Trophoblast cell (in vitro differentiated cells and primary cell): ENCODE data around the gene CCNL1.

Experiments
- DNase-seq, 2 donors: peaks; one replicate each; pipeline ENCODE4 v3.0.0-alpha.2; 2016
- H2AFZ ChIP-seq: 2 replicates; pipeline ENCODE4 v1.6.1; 2013; ENCODE audit warnings: low read length, moderate library complexity, mild to moderate bottlenecking; ENCODE audit not compliant: insufficient read depth, poor library complexity
- H2AK5ac ChIP-seq: 2 replicates; pipeline ENCODE4 v1.6.1; 2013; ENCODE audit warnings: mild to moderate bottlenecking, low read length
- H2BK120ac ChIP-seq: 2 replicates; pipeline ENCODE4 v1.6.1; 2013; ENCODE audit warnings: low read length, mild to moderate bottlenecking, moderate library complexity; ENCODE audit not compliant: insufficient read depth, poor library complexity
- H2BK12ac ChIP-seq: 2 replicates; pipeline ENCODE4 v1.6.1; 2013; ENCODE audit warnings: mild to moderate bottlenecking, low read length, moderate library complexity
- H2BK5ac ChIP-seq: 2 replicates; pipeline ENCODE4 v1.6.1; 2013; ENCODE audit warnings: low read length, low read depth, moderate library complexity, mild to moderate bottlenecking; ENCODE audit not compliant: poor library complexity
- H3K14ac ChIP-seq: 2 replicates; pipeline ENCODE4 v1.6.1; 2013; ENCODE audit warnings: mild to moderate bottlenecking, low read length
- H3K18ac ChIP-seq: 2 replicates; pipeline ENCODE4 v1.6.1; 2013; ENCODE audit warnings: mild to moderate bottlenecking, low read length
- H3K23ac ChIP-seq: 2 replicates; pipeline ENCODE4 v1.6.1; 2013; ENCODE audit warnings: low read length
- H3K27ac ChIP-seq: 2 replicates; pipeline ENCODE4 v1.5.1; 2013; ENCODE audit warnings: low read depth, mild to moderate bottlenecking, inconsistent platforms, low read length, moderate library complexity
- H3K27me3 ChIP-seq: 2 replicates; pipeline ENCODE4 v1.6.1; 2013; ENCODE audit warnings: inconsistent platforms, mild to moderate bottlenecking, low read length, moderate library complexity; ENCODE audit not compliant: insufficient read depth
- H3K36me3 ChIP-seq, 2 experiments: 1 replicate in 1 of 2; 2 replicates in 1 of 2; pipeline ENCODE4 v1.6.1; 2013; ENCODE audit warnings: low read length in 2 of 2, mild to moderate bottlenecking in 2 of 2, moderate library complexity in 1 of 2; ENCODE audit not compliant: insufficient read depth in 2 of 2, control insufficient read depth in 1 of 2
- H3K4ac ChIP-seq: 2 replicates; pipeline ENCODE4 v1.6.1; 2013; ENCODE audit warnings: low read depth, mild to moderate bottlenecking, low read length, moderate library complexity
- H3K4me1 ChIP-seq, 2 experiments: 1 replicate in 1 of 2; 2 replicates in 1 of 2; pipeline ENCODE4 v1.6.1; 2013; ENCODE audit warnings: low read length in 2 of 2, mild to moderate bottlenecking in 2 of 2, moderate library complexity in 1 of 2; ENCODE audit not compliant: insufficient read depth in 2 of 2, control insufficient read depth in 1 of 2
- H3K4me2 ChIP-seq: 2 replicates; pipeline ENCODE4 v1.6.1; 2013; ENCODE audit warnings: inconsistent platforms, mild to moderate bottlenecking, low read length, moderate library complexity
- H3K4me3 ChIP-seq: 2 replicates; pipeline ENCODE4 v1.5.1; 2013; ENCODE audit warnings: mild to moderate bottlenecking, low read depth, low read length, inconsistent platforms
- H3K79me1 ChIP-seq: one replicate; pipeline ENCODE4 v1.6.1; 2013; ENCODE audit warnings: low read length
- H3K79me2 ChIP-seq: 2 replicates; pipeline ENCODE4 v1.6.1; 2013; ENCODE audit warnings: low read length, mild to moderate bottlenecking; ENCODE audit not compliant: control insufficient read depth, insufficient read depth, poor library complexity
- H3K9ac ChIP-seq: 2 replicates; pipeline ENCODE4 v1.6.1; 2013; ENCODE audit warnings: mild to moderate bottlenecking, low read length
- H3K9me3 ChIP-seq: 2 replicates; pipeline ENCODE4 v1.6.1; 2013; ENCODE audit warnings: low read depth, mild to moderate bottlenecking, control low read depth, inconsistent platforms, low read length; ENCODE audit not compliant: insufficient read depth
- H4K12ac ChIP-seq: 2 replicates; pipeline ENCODE4 v1.6.1; 2013; ENCODE audit warnings: low read depth, mild to moderate bottlenecking, low read length, moderate library complexity
- H4K8ac ChIP-seq: 2 replicates; pipeline ENCODE4 v1.6.1; 2013; ENCODE audit warnings: low read depth, mild to moderate bottlenecking, low read length, moderate library complexity
- H4K91ac ChIP-seq: one replicate; pipeline ENCODE4 v1.6.1; 2013; ENCODE audit warnings: low read depth, mild to moderate bottlenecking, low read length, moderate library complexity
- WGBS: extraction: QIAGEN DNeasy Blood & Tissue Kit; methylation state at CpG from one replicate; pipeline ENCODE4 v1.1.7; 2013; ENCODE audit warnings: missing lambda C conversion rate; ENCODE audit not compliant: insufficient read length, insufficient coverage; ENCODE audit errors: extremely low coverage; 5-methylcytosine and 5-hydroxymethylcytosine counted together

The CCNL1 gene

DNA sequence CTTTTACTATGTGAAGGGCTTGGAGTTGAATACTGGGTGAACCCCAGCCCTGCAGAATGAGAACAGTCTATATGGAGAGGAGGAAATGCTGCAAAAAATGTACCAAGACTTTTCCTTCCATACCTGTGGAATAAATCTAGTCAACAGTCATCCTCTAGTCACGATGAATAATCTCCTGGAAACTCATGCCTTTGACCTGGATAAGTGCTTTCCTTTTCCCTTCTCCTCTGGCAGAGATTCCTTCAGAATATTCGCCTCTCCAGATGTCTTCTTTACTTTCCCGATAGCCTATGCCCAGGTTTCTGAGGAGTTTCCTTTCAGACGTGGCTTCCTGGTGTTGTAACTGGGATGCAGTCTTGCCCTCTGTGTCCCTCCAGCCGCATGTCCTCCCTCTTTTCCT, 28.1 kb downstream of the CCNL1 start:
- Histone ChIP-seq H4K91ac (no peak overlapping the region), H4K12ac (no peak overlapping the region), H3K9me3 (no peaks in the 10 kb centered on the region), H3K18ac (no peak overlapping the region), H3K4ac (no peak overlapping the region), H3K36me3 (no peaks in the 10 kb centered on the region), H3K4me2 (no peak overlapping the region), H3K4me3 (no peak overlapping the region), H3K4me1 (peaks cover 23% of the 10 kb centered on the region in 2 experiments), H3K79me1 (peaks cover 8% of the 10 kb centered on the region), H2BK120ac (no peak overlapping the region), H3K23ac (no peak overlapping the region), H4K8ac (no peak overlapping the region), H2BK5ac (no peak overlapping the region), H2AFZ (no peak overlapping the region), H3K79me2 (no peaks in the 10 kb centered on the region), H2BK12ac (no peak overlapping the region), H3K27me3 (no peaks in the 10 kb centered on the region), H3K9ac (no peak overlapping the region), H3K14ac (no peak overlapping the region), H2AK5ac (no peak overlapping the region), H3K27ac (no peak overlapping the region)
- peak in 1 of 2 donors; percentile 52 for DNase-seq
- WGBS: no CpG with 5 or more reads among the region's 5 CpGs

DNA sequence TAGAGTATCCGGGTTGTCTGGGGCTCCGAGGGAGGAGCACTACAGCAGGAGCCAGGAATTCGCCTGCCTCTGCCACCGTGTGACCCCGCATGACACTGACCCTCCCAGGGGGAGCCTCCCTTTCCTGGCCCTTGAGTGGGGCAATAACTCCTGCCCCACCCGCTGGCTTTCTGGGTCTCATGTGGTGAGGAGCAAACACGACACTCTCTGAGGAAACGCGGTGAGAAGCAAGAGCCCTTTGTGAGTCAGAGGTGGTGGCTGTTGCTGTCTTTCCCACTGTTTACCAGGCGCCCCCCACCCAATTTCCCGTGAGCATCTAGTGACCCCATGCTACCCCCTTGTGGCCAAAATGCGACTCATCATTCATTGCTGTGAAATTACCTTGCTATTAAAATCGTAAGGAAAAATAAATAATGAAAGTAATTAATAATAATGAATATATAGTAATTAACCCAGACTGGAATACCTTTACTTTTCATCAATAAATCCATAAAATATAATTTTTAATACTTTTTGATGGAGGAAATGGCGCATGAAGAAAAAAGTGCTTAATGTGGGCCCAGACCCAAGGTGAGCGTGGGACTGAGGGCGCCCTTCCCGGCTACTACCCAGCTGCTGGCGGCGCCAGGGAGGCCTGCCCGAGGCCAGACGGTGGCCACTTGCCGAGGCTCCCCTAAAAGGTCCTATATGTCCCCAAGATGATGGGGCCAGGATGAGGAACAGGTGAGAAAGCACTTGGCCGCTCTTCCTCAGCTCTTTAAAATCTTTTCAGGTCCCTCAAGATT, 29.3 kb downstream of the CCNL1 start:
- no peaks in the 10 kb centered on the region for H3K79me2 ChIP-seq
- H2BK5ac ChIP-seq: no peak overlapping the region
- DNase-seq: peak; percentile 44 to 62
- H3K4me3 ChIP-seq: no peak overlapping the region
- peak overlapping the region; percentile 32 for H2AK5ac ChIP-seq
- peak overlapping the region; percentile 87 for H4K8ac ChIP-seq
- no peak overlapping the region for H3K9ac ChIP-seq
- peak overlapping the region; percentile 55 for H3K14ac ChIP-seq
- H3K79me1 ChIP-seq: peaks cover 8% of the 10 kb centered on the region
- H2AFZ ChIP-seq: peak overlapping the region; percentile 87
- H3K4me2 ChIP-seq: peak overlapping the region; percentile 57
- H3K23ac ChIP-seq: no peak overlapping the region
- H3K27me3 ChIP-seq: no peaks in the 10 kb centered on the region
- peak overlapping the region; percentile 49 for H4K12ac ChIP-seq
- no peaks in the 10 kb centered on the region for H3K36me3 ChIP-seq
- no peaks in the 10 kb centered on the region for H3K9me3 ChIP-seq
- no peak overlapping the region for H3K27ac ChIP-seq
- H2BK120ac ChIP-seq: peak overlapping the region; percentile 16
- peak overlapping the region; percentile 19 for H3K4ac ChIP-seq
- WGBS: no CpG with 5 or more reads among the region's 23 CpGs
- peaks cover 23% of the 10 kb centered on the region in 2 experiments for H3K4me1 ChIP-seq
- peak overlapping the region; percentile 81 for H4K91ac ChIP-seq
- H2BK12ac ChIP-seq: peak overlapping the region; percentile 51
- H3K18ac ChIP-seq: peak overlapping the region; percentile 58

DNA sequence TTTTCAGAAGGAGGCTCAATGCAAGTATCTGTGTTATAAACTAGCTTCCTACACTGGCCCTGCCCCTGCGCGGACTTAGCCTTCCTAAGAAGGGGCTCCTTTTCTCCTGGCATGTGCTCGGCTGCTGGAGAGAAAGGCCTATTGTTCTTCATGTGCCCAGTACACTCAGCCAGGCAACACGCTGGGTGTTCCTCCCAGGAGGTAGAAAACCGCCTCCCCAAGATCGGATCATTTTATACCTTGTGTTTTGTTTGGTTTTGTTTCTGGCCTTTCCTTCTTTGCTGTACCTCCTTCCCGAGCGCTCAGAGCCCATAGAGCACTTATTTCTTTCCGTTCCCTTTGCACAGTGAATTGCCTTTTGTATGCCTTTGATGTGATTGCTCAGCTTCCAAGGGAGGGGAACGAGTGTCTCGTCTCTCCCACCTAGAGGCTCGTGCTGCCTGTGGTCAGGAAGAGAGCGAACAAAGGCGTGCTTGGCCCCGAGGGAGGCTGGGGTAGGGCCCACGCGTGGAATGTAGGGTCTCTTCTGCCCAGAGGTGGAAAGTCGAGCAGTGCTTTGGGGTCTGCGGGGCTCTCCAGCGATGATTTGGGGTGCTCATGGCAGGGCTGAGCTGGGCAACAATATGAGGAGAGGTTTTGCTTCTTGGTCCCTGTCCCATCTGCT, 30.0 kb downstream of the CCNL1 start:
- Histone ChIP-seq H3K4me1 (peaks cover 23% of the 10 kb centered on the region in 2 experiments), H3K4me3 (no peak overlapping the region), H3K4me2 (peak overlapping the region; percentile 57), H3K9me3 (no peaks in the 10 kb centered on the region), H4K12ac (peak overlapping the region; percentile 49), H3K27ac (peak overlapping the region; percentile 11), H3K23ac (no peak overlapping the region), H3K36me3 (no peaks in the 10 kb centered on the region), H3K14ac (peak overlapping the region; percentile 55), H2AK5ac (peak overlapping the region; percentile 32), H4K91ac (peak overlapping the region; percentile 81), H3K79me1 (peaks cover 8% of the 10 kb centered on the region), H2AFZ (peak overlapping the region; percentile 87), H3K18ac (peak overlapping the region; percentile 58), H4K8ac (peak overlapping the region; percentile 87), H3K4ac (no peak overlapping the region), H3K27me3 (no peaks in the 10 kb centered on the region), H3K79me2 (no peaks in the 10 kb centered on the region), H3K9ac (no peak overlapping the region), H2BK120ac (peak overlapping the region; percentile 59), H2BK12ac (peak overlapping the region; percentile 12), H2BK5ac (no peak overlapping the region)
- no peak for DNase-seq
- WGBS: no CpG with 5 or more reads among the region's 20 CpGs

DNA sequence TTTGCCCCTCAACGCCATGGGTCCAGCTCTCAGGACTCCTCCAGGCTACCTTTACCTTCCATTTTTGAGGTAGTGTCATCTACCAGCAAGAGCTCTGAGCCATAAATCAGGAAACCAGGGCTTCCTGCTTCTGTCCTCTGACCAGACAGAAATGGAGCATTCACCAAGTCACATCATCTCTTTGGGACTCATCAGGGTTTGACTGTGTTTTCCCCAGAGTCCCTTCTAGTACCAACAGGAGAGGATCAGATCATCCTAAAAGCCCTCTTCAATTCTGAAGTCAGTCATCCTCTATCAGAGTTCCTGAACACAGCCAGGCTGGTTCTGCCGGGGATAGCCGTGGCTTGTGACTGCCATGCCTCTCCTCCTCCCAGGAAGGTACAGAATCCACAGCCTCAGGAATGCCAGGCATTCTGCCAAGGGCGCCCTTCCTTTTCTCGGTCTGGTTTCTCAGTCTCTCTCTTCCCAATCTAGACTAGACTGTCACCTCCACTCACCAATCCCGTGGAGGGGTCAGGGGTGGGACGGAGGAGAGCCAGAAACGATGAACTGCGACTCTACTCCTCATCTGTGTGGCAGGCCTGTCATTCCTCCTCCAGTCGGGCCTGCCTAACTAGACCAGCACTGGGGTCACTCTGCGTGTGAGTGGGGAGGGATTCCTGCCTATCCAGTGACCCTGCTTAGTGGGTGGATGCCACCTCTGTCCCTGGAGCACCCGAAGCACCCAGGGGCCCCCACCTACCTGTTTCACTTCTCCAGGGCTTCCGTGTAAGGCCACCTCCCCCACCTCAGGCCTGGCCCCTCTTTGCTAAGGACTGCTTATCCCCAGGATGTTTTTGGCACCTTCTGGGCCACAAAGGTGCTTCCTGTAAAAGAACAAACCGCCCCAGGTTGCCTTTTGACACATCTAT, 30.9 kb downstream of the CCNL1 start:
- peak overlapping the region; percentile 61 for H2AK5ac ChIP-seq
- DNase-seq: peak; percentile 59 to 68
- H3K9me3 ChIP-seq: no peaks in the 10 kb centered on the region
- no peaks in the 10 kb centered on the region for H3K27me3 ChIP-seq
- no peak overlapping the region for H3K4me2 ChIP-seq
- peak overlapping the region; percentile 1 for H2BK5ac ChIP-seq
- no peaks in the 10 kb centered on the region for H3K36me3 ChIP-seq
- peak overlapping the region; percentile 50 for H4K91ac ChIP-seq
- peak overlapping the region; percentile 48 for H3K18ac ChIP-seq
- H2BK12ac ChIP-seq: peak overlapping the region; percentile 11
- no peak overlapping the region for H3K4me3 ChIP-seq
- H3K79me2 ChIP-seq: no peaks in the 10 kb centered on the region
- H3K9ac ChIP-seq: no peak overlapping the region
- peak overlapping the region; percentile 47 for H2AFZ ChIP-seq
- peaks cover 8% of the 10 kb centered on the region for H3K79me1 ChIP-seq
- peak overlapping the region; percentile 42 for H3K27ac ChIP-seq
- H3K14ac ChIP-seq: peak overlapping the region; percentile 13
- peak overlapping the region; percentile 24 for H4K12ac ChIP-seq
- H2BK120ac ChIP-seq: no peak overlapping the region
- H4K8ac ChIP-seq: peak overlapping the region; percentile 22
- peaks cover 23% of the 10 kb centered on the region in 2 experiments for H3K4me1 ChIP-seq
- H3K4ac ChIP-seq: no peak overlapping the region
- no peak overlapping the region for H3K23ac ChIP-seq
- no CpG with 5 or more reads among the region's 14 CpGs for WGBS
